D721Med (cell line): ENCODE results near the gene BEAN1.

Experiments used
- DNase-seq: peaks from one replicate; pipeline ENCODE4 v3.0.0; 2011; ENCODE audit warnings: low spot score; ENCODE audit not compliant: insufficient read length
- FAIRE-seq: peaks from 2 replicates; lab custom pipeline; 2011; peaks lifted over from hg19 to GRCh38; lab: Jason Lieb, UNC
- TF ChIP-seq, protein P1 (sequence below): IDR thresholded peaks from 2 replicates; pipeline ENCODE4 v1.5.1; 2012; ENCODE audit warnings: mild to moderate bottlenecking, control low read depth; ENCODE audit not compliant: insufficient read depth; ENCODE audit errors: missing control alignments

BEAN1 gene

GRCh38 chr16:66403531-66404145 is 23.5 kb upstream of the BEAN1 start:
- TF ChIP-seq, protein P1, sequence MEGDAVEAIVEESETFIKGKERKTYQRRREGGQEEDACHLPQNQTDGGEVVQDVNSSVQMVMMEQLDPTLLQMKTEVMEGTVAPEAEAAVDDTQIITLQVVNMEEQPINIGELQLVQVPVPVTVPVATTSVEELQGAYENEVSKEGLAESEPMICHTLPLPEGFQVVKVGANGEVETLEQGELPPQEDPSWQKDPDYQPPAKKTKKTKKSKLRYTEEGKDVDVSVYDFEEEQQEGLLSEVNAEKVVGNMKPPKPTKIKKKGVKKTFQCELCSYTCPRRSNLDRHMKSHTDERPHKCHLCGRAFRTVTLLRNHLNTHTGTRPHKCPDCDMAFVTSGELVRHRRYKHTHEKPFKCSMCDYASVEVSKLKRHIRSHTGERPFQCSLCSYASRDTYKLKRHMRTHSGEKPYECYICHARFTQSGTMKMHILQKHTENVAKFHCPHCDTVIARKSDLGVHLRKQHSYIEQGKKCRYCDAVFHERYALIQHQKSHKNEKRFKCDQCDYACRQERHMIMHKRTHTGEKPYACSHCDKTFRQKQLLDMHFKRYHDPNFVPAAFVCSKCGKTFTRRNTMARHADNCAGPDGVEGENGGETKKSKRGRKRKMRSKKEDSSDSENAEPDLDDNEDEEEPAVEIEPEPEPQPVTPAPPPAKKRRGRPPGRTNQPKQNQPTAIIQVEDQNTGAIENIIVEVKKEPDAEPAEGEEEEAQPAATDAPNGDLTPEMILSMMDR = no peak

GRCh38 chr16:66405057-66405783 is 21.9 kb upstream of the BEAN1 start:
- TF ChIP-seq, protein P1 = no peak
- DNase-seq = no peak
- FAIRE-seq = no peak

More at GRCh38 chr16:66403531-66404145, 23.5 kb upstream of the BEAN1 start:
- FAIRE-seq (no peak), DNase-seq (no peak)

DNA sequence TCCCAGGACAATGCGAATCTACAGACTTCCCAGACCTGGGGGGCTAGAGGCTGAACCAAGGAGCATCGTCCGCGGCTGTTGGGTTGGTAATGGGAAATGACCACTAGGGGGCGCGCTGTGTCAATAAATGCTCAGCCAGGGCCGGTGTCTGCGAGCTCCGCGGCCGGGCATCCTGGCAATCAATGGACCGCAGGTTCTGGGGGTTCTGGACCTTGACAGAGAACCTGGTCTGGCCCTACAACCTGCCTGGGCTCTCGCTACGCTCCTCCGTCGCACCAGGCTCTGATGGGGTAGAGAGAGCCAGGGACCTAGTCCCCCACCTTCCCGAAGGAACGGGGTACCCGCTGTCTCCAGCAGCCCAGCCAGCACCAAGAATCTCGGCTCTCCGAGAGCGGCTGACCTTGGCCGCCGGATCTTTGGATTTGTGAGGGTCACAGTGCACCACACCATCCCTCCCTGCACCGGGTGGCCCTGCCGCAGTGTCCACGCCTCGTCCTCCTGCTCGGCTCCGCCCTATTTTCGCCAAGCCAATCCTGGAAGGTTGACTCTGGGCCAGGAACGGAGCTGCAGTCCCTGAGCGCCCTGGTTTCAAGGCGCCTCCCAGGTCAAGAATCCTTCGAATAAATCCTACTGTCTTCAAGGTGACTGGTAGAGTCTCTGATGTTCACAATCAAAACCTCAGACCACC is 20.4 kb upstream of the BEAN1 start:
- peak; percentile 51 for DNase-seq
- TF ChIP-seq, protein P1 = peak; percentile 79
- FAIRE-seq = no peak

- TF ChIP-seq, protein P1 = no peak
- FAIRE-seq (no peak), DNase-seq (no peak)
These were observed 18.7 kb upstream of the BEAN1 start for GRCh38 chr16:66408163-66409048.

DNA sequence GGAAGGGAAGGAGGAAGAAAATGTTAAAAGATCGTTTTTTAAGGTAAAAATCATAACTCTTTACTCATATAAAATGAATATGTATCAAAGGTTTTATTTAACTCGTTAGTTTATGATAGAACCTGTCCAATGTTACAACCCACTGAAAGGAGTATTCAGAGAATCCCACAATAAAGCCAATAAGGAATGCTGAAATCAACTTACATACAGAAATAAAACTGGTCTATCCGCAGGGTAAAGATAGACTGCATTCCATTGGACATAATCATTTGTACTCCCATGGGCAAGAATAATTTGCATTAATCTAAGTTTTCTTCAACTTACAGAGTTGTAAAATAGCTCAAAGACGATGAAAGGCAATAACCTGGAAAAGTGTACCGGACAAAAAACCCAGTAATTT is 17.9 kb upstream of the BEAN1 start:
- FAIRE-seq = no peak
- no peak for DNase-seq
- TF ChIP-seq, protein P1 = no peak

DNA sequence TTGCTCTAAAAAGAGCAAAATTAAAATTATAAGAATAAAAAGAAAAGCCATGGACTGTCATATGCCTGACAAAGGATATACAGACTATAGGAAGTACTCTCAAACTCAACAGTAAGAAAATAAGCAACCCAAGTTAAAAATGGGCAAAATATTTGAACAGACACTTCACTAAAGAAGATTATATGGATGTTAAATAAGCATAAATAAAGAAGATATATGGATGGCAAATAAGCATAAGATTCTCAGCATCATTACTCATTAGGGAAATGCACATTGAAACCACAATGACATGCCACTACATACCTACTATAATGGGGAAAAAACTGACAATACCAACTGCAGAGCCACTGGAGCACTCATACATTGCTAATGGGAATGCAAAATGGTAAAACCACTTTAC is 14.9 kb upstream of the BEAN1 start:
- TF ChIP-seq, protein P1 = no peak
- no peak for FAIRE-seq

More for the DNA sequence above, 14.9 kb upstream of the BEAN1 start:
- DNase-seq = no peak
